GM18861 (cell line): ENCODE results near the gene RFESD.
"Not testable (repeated sequence)": the region's sequence is repeated elsewhere in the genome, so short reads cannot be mapped to it uniquely, and the experiment has no call there.

Source experiments
- ATAC-seq: cut with Tn5 transposase; IDR thresholded peaks from one replicate; pipeline ENCODE4 v1.9.1; 2021; ENCODE audit not compliant: unreplicated experiment

Gene RFESD

DNA sequence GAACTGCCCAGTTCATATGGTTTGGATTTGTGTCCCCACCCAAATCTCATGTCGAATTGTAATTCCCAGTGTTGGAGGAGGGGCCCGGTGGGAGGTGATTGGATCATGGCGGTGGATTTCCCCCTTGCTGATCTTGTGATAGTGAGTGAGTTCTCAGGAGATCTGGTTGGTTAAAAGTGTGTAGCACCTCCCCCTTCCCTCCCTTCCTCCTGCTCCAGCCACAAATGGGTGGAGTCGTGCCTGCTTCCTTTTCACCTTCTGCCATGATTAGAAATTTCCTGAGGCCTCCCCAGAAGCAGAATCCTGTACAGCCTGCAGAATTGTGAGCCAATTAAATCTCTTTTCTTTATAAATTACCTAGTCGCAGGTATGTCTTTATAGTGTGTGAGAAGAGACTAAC, 59.6 kb downstream of the RFESD start:
- ATAC-seq, result not testable (repeated sequence)

DNA sequence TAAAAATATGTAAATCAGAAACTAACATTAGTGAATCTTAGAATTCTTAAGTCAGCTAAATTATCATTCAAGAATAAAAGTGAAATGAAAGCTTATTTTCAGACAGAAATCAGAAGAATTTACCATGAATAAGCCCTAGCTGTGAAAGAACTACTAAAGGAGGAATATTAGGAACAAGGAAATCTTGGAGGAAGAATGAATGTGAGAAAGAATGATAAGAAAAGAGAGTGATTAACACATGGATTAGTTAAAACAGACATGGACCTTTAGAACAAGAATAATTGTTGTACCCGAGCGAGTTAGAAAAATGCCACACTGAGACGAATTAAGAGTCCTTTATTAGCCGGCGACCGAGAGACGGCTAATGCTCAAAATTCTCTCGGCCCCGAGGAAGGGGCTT, 60.5 kb downstream of the RFESD start:
- no peak for ATAC-seq
